CD4-positive, alpha-beta memory T cell (primary cell): ENCODE results near the gene TBC1D16. TPM values are rescaled to one million over a fixed set of nuclear protein-coding genes. Genes with fewer than 3 reads are reported as not detected.

Experiments
- CTCF ChIA-PET: fragments of 350-600 bp; sonication (Branson Sonifier 250); formaldehyde crosslinking; loops from one replicate; lab custom pipeline; 2021; ENCODE audit warnings: inconsistent platforms; ENCODE audit not compliant: partially characterized antibody; lab: Charles Lee
- POLR2A ChIA-PET: fragments of 350-600 bp; sonication (Branson Sonifier 250); formaldehyde crosslinking; loops from one replicate; lab custom pipeline; 2021; ENCODE audit not compliant: partially characterized antibody; lab: Charles Lee
- DNase-seq, 5 donors: peaks; one replicate each; pipeline versions ENCODE4 v3.0.0 to v3.0.0-alpha.2; 2020 to 2022; ENCODE audit warnings: mixed read lengths in 1 of 5
- H3K27ac ChIP-seq: one replicate; pipeline ENCODE4 v1.7.0; 2013; ENCODE audit warnings: low read depth, low read length
- H3K27me3 ChIP-seq: 2 replicates; pipeline ENCODE4 v1.7.0; 2013; ENCODE audit warnings: mild to moderate bottlenecking, low read length, moderate library complexity; ENCODE audit not compliant: insufficient read depth
- H3K36me3 ChIP-seq: 2 replicates; pipeline ENCODE4 v1.7.0; 2013; ENCODE audit warnings: mild to moderate bottlenecking, low read length, moderate library complexity; ENCODE audit not compliant: insufficient read depth
- H3K4me1 ChIP-seq: 2 replicates; pipeline ENCODE4 v1.7.0; 2013; ENCODE audit warnings: mild to moderate bottlenecking, low read length, moderate library complexity; ENCODE audit not compliant: insufficient read depth
- H3K4me3 ChIP-seq, 2 donors: one replicate each; pipeline ENCODE4 v1.7.0; 2013; ENCODE audit warnings: low read length in 2 of 2, mild to moderate bottlenecking in 1 of 2
- H3K9me3 ChIP-seq, 2 donors: one replicate each; pipeline ENCODE4 v1.7.0; 2013; ENCODE audit warnings: low read length in 2 of 2, control low read depth in 1 of 2; ENCODE audit not compliant: control insufficient read depth in 1 of 2
- H3K27ac Mint-ChIP-seq, 7 donors: one replicate each; pipeline ENCODE4 v1.8.0; 2020 to 2021; ENCODE audit warnings: mixed read lengths in 7 of 7, mild to moderate bottlenecking in 6 of 7, inconsistent platforms in 3 of 7, moderate library complexity in 3 of 7
- H3K27me3 Mint-ChIP-seq, 2 donors: one replicate each; pipeline ENCODE4 v1.8.0; 2020 to 2021; ENCODE audit warnings: mixed read lengths in 2 of 2
- H3K36me3 Mint-ChIP-seq, 2 donors: one replicate each; pipeline ENCODE4 v1.8.0; 2020 to 2021; ENCODE audit warnings: mixed read lengths in 2 of 2, inconsistent platforms in 1 of 2, mild to moderate bottlenecking in 1 of 2
- H3K4me1 Mint-ChIP-seq, 4 donors: one replicate each; pipeline ENCODE4 v1.8.0; 2020 to 2021; ENCODE audit warnings: mixed read lengths in 4 of 4, mild to moderate bottlenecking in 1 of 4
- H3K4me3 Mint-ChIP-seq, 8 donors: one replicate each; pipeline ENCODE4 v1.8.0; 2020 to 2021; ENCODE audit warnings: mixed read lengths in 8 of 8, mild to moderate bottlenecking in 7 of 8, moderate library complexity in 6 of 8, inconsistent platforms in 3 of 8
- H3K9me3 Mint-ChIP-seq, 8 donors: one replicate each; pipeline ENCODE4 v1.8.0; 2020 to 2021; ENCODE audit warnings: mixed read lengths in 8 of 8, mild to moderate bottlenecking in 5 of 8, inconsistent platforms in 3 of 8, moderate library complexity in 1 of 8
- intact Hi-C: fragments of 100-400 bp; cut with micrococcal nuclease; formaldehyde crosslinking; loops from one replicate; pipeline ENCODE4 v1.15.1; 2023
- polyA plus RNA-seq, 2 donors: library from polyadenylated mRNA; unstranded; fragments of 300-500 nt; fragmentation: Illumina TruSeq; gene quantifications; one replicate each; pipeline ENCODE4 v1.2.3, GENCODE V29; 2021
- total RNA-seq, 2 experiments: library from RNA; stranded (reverse); gene quantifications; one replicate each; pipeline ENCODE4 v1.2.3, GENCODE V29; 2021

Gene TBC1D16
- total and polyA plus RNA-seq, 4 experiments from 2014 or later = 1.2 to 1.8 (median 1.3) TPM; not detected in 1

DNA sequence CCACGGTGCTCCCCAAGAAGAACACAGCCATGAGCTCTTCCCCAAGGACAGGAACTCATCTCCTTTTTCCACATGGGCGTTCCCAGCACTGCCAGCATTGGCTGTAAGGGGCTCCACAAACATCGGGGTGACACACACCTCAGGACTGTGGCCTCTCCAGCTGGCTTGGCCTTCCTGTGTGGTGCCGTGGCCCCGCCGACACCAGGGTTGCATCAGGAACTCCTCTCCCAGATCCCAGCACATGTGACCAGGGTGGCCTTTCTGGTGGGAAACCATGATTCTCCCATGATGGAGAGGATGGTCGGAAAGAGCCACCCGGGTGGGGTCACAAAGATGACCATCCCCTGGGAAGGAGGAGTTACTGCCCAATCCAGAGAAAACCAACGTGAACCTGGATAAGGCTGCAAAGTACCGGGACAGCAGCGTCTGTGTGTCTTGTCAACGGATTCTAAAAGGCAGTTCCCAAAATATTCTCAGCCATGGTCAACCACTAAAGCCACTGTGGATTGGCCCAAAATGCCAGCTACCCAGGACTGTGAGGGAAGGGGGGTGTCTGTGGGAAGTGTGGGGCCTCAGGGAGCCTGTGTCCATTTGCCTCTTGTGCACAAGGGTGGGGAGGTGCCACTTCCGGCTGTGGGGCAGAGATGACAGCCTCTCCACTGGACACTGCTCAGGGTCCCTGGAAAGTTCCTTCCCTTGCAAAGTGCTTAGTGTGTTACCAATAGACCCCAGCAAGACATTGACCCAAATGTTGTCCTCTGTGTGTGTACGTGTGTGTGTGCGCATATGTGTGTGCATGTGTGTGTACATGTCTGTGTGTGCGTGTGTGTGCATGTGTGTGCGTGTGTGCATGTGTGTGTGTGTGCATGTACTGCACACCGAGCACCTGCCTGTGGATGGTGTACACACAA is 118.4 kb downstream of the TBC1D16 start:
- no peak for DNase-seq
- H3K27ac Mint-ChIP-seq = no peak overlapping the region
- H3K9me3 Mint-ChIP-seq = no peaks in the 10 kb centered on the region
- Histone ChIP-seq H3K4me1 (no peaks in the 10 kb centered on the region), H3K27ac (no peak overlapping the region), H3K27me3 (no peaks in the 10 kb centered on the region), H3K36me3 (no peaks in the 10 kb centered on the region), H3K9me3 (no peaks in the 10 kb centered on the region), H3K4me3 (no peak overlapping the region)
- POLR2A ChIA-PET = no interaction called here
- CTCF ChIA-PET = interaction anchor here (1.2 kb wide), 1 partner anchor 128 kb away, joined by 4 read pairs; no protein-coding TSS in a partner anchor
- H3K36me3 Mint-ChIP-seq = no peaks in the 10 kb centered on the region
- intact Hi-C loops = loop anchor here (1.0 to 10.0 kb wide), 2 partner anchors 72 to 128 kb away; no protein-coding TSS in a partner anchor
- H3K4me1 Mint-ChIP-seq = peaks cover 0 to 2% (median under 1%) of the 10 kb centered on the region in 4 donors
- no peak overlapping the region for H3K4me3 Mint-ChIP-seq
- peaks cover 10 to 21% of the 10 kb centered on the region in 2 donors for H3K27me3 Mint-ChIP-seq

DNA sequence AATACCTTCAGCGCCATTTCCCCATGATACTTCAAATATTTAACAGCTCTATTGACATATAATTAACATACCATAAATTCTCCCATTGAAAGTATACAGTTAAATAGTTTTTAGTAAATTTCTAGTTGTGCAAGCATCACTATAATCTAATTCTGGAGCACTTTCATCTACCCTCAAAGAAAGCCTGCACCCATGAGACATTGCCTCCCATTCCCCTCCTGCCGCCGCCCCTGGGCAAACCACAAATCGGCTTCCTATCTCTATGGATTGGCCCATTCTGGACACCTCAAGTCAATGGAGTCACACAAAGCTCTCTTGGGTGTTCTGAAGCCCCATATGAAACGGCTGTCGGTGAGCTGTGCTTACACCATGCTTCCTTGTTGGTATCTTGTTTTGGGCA is 119.2 kb downstream of the TBC1D16 start:
- H3K27me3 ChIP-seq = no peaks in the 10 kb centered on the region
- no peaks in the 10 kb centered on the region for H3K36me3 ChIP-seq
- H3K4me1 ChIP-seq = no peaks in the 10 kb centered on the region
- H3K27ac ChIP-seq = no peak overlapping the region
- Mint-ChIP-seq H3K27ac (no peak overlapping the region), H3K9me3 (no peaks in the 10 kb centered on the region), H3K4me1 (peaks cover 0 to 2% (median 0%) of the 10 kb centered on the region in 4 donors), H3K36me3 (no peaks in the 10 kb centered on the region), H3K4me3 (no peak overlapping the region), H3K27me3 (peaks cover 10 to 22% of the 10 kb centered on the region in 2 donors)
- intact Hi-C loops = loop anchor here (1.0 to 10.0 kb wide), 2 partner anchors 72 to 127 kb away; no protein-coding TSS in a partner anchor
- no peaks in the 10 kb centered on the region for H3K9me3 ChIP-seq
- POLR2A ChIA-PET = no interaction called here
- no peak for DNase-seq
- CTCF ChIA-PET = interaction anchor here (1.1 to 1.2 kb wide), 3 partner anchors 77 to 173 kb away, joined by 3 to 4 read pairs (median 4); no protein-coding TSS in a partner anchor
- H3K4me3 ChIP-seq = no peak overlapping the region

DNA sequence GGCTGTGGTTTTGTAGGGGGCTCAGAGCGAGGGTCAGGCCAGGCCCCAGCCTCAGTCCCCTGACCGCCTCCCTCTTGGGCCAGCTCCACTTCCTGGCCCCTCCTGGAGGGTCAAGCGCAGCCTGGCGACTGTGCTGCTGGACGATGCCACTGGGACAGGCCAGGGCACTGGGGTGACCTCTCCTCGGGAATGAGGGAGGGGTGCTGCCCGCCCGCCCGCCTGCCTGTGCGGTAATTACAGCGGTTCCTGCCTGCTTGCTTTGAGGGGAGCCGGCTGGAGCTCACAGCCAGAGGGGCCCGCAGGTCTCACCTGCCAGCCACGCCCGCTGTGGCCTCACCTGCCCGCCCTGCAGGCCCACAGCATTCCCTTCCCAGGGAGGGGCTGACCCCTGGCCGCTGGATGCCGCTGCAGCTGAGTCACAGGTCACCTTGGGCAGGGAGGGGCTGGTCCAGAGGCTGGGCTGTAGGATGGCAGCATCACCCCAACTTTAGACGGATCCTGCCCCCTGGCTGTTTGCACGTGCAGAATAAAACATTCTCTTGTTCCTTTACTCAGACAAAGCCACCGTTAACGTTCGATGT is 119.7 kb downstream of the TBC1D16 start:
- H3K9me3 ChIP-seq = no peaks in the 10 kb centered on the region
- Mint-ChIP-seq H3K4me3 (no peak overlapping the region), H3K36me3 (no peaks in the 10 kb centered on the region), H3K9me3 (no peaks in the 10 kb centered on the region), H3K4me1 (peaks cover 0 to 2% (median 0%) of the 10 kb centered on the region in 4 donors), H3K27ac (no peak overlapping the region), H3K27me3 (peaks cover 10 to 24% of the 10 kb centered on the region in 2 donors)
- ChIA-PET CTCF (interaction anchor here (0.6 to 1.2 kb wide), 4 partner anchors 77 to 172 kb away, joined by 3 to 6 read pairs (median 4); no protein-coding TSS in a partner anchor), POLR2A (no interaction called here)
- intact Hi-C loops = loop anchor here (1.0 to 10.0 kb wide), 2 partner anchors 71 to 127 kb away; no protein-coding TSS in a partner anchor
- no peak overlapping the region for H3K27ac ChIP-seq
- DNase-seq = peak in 1 of 5 donors; percentile 15
- no peak overlapping the region for H3K4me3 ChIP-seq
- no peaks in the 10 kb centered on the region for H3K27me3 ChIP-seq
- no peaks in the 10 kb centered on the region for H3K36me3 ChIP-seq
- no peaks in the 10 kb centered on the region for H3K4me1 ChIP-seq

DNA sequence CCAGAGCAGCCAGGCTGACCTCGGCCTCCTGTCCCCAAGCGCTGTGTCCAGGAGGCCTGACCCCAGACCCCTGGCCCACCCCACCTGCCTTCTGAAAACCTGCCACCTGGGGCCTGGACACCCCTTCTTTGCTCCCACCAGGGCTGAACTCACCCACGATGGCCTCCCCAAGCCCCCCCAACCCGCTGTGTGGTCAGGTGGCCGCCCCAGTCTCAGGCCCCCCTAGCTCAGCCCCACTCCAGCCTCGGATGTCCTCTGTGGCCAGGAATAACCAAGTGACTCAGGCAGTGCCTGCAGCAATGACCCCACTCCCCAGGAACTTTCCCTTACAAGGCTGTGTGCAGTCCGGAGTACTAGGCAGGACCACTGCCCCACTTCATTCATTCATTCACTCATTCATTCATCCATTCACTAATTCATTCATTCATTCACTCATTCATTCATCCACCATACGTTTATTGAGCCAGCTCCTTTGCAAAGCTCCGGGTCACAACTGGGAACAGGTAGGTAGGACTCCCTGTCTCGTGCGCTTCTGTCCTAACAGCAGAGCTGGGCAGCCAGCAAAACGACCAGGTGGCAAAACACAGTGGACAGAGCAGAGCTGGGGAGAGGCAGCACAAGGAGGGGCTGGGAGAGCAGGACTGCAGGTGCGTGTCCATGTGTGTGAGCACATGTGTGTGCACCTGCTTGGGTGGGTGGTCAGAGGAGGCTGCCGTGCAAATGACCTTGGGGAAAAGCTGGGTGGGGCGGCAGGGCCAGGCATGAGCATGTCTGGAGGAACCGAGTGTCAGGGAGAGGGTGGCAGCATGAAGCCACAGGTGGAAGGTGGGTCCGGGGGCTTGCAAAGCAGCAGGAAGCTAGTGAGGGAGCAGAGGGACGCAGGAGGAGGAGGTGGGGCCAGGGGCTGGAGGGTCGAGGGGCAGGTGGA is 120.6 kb downstream of the TBC1D16 start:
- no peak overlapping the region for H3K27ac Mint-ChIP-seq
- no peaks in the 10 kb centered on the region for H3K9me3 ChIP-seq
- intact Hi-C loops = loop anchor here (10.0 kb wide), 1 partner anchor 70 kb away; no protein-coding TSS in a partner anchor
- no peak for DNase-seq
- H3K27me3 ChIP-seq = no peaks in the 10 kb centered on the region
- no peak overlapping the region for H3K27ac ChIP-seq
- H3K27me3 Mint-ChIP-seq = peaks cover 10 to 20% of the 10 kb centered on the region in 2 donors
- peaks cover 0 to 2% (median 0%) of the 10 kb centered on the region in 4 donors for H3K4me1 Mint-ChIP-seq
- ChIA-PET POLR2A (no interaction called here), CTCF (interaction anchor here (0.6 to 1.1 kb wide), 3 partner anchors 78 to 171 kb away, joined by 3 to 6 read pairs (median 4); no protein-coding TSS in a partner anchor)
- H3K4me1 ChIP-seq = no peaks in the 10 kb centered on the region
- H3K36me3 Mint-ChIP-seq = no peaks in the 10 kb centered on the region
- no peaks in the 10 kb centered on the region for H3K36me3 ChIP-seq
- H3K9me3 Mint-ChIP-seq = no peaks in the 10 kb centered on the region
- no peak overlapping the region for H3K4me3 ChIP-seq
- H3K4me3 Mint-ChIP-seq = no peak overlapping the region

DNA sequence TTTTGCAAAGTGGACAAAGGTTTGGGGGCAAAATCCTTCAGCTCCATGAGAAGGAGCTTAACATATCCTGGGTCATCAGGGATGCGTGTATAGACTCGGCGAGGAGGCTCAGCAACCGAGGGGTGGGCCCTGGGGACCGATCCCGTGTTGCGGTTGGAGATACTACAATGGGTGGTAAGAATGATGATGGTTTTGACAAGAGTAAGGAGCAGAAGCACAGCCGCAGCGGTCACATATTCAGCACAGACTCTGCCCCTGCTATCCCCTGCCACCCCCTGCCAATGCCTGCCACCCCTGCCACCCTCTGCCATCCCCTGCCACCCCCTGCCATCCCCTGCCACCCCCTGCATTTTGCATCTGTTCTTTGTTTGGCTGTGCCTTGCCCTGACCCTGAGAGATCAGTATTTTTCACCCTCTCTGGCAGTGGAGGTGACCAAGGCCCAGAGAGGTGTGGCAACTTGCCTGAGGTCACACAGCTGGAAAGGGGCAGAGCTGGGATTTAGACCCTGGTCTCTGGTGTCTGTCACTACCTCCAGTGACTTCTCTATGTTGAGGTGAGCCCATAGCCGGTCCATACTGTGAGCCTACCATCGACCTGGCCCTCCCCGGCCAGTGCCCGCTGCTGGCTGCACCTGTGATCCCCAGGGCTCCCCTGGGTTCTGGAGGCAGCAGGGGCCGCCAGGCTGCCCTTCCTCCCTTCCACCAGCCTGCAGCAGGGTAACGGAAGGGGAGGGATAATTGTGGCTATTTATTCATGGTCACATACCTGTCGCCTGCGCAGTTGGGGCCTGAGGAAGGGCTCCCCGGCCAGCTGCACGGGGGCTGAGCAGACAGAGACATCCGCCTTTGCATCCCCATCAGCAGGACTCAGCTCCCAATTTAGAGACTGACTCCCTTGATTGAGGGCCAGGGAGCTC is 121.5 kb downstream of the TBC1D16 start:
- POLR2A ChIA-PET = no interaction called here
- Mint-ChIP-seq H3K4me3 (no peak overlapping the region), H3K4me1 (peaks cover 0 to 2% (median 0%) of the 10 kb centered on the region in 4 donors), H3K36me3 (no peaks in the 10 kb centered on the region), H3K27me3 (peaks cover 10 to 20% of the 10 kb centered on the region in 2 donors), H3K27ac (peak overlapping the region in 1 of 7 donors; percentile 12), H3K9me3 (no peaks in the 10 kb centered on the region)
- Histone ChIP-seq H3K27me3 (no peaks in the 10 kb centered on the region), H3K4me3 (no peak overlapping the region), H3K4me1 (no peaks in the 10 kb centered on the region), H3K27ac (no peak overlapping the region), H3K9me3 (no peaks in the 10 kb centered on the region), H3K36me3 (no peaks in the 10 kb centered on the region)
- intact Hi-C loops = loop anchor here (10.0 kb wide), 1 partner anchor 69 kb away; no protein-coding TSS in a partner anchor
- CTCF ChIA-PET = no interaction called here
- DNase-seq = no peak

DNA sequence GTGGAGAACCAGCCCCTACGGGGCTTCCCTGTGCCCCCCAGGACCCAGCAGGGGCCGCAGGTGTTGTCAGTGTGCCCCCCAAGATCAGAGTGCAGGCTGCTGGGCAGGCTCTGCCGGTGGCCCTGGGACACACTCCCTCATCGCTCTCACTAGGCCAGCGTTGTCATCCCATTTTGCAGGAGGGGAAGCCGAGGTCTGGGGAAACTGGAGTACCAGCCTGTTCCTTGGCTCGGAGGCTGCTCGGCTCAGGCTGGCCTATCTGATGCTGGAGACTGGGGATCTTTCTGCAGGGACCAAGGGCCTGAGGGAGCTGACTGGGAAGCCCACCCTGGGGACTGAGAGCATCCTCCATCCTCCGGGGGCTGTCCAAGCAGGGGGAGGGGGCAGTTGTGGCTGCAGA is 122.2 kb downstream of the TBC1D16 start:
- H3K4me3 Mint-ChIP-seq = no peak overlapping the region
- H3K9me3 Mint-ChIP-seq = no peaks in the 10 kb centered on the region
- no peak overlapping the region for H3K4me3 ChIP-seq
- no peak overlapping the region for H3K27ac Mint-ChIP-seq
- no peaks in the 10 kb centered on the region for H3K9me3 ChIP-seq
- H3K27me3 Mint-ChIP-seq = peaks cover 10 to 20% of the 10 kb centered on the region in 2 donors
- no peaks in the 10 kb centered on the region for H3K36me3 ChIP-seq
- DNase-seq = no peak
- H3K27ac ChIP-seq = no peak overlapping the region
- no peaks in the 10 kb centered on the region for H3K27me3 ChIP-seq
- H3K4me1 Mint-ChIP-seq = peaks cover 0 to 2% (median 0%) of the 10 kb centered on the region in 4 donors
- ChIA-PET CTCF (no interaction called here), POLR2A (no interaction called here)
- intact Hi-C loops = loop anchor here (10.0 kb wide), 1 partner anchor 69 kb away; no protein-coding TSS in a partner anchor
- no peaks in the 10 kb centered on the region for H3K36me3 Mint-ChIP-seq
- H3K4me1 ChIP-seq = no peaks in the 10 kb centered on the region
